ENCODE data around the gene UBAP1L. TPM values are rescaled to one million over a fixed set of nuclear protein-coding genes. Genes with fewer than 3 reads are reported as not detected.
A peak's percentile ranks its signal among the peaks of the same experiment; 100 is the strongest.

The UBAP1L gene
- total and polyA plus RNA-seq, 2 of the 4 experiments (the other 2 are of a cell fraction) = 0.36 to 1.1 TPM

- Histone ChIP-seq H4K8ac (ENCODE audit: low read depth in 2 of 2, low read length in 2 of 2) (peak overlapping the region in 1 of 2 experiments; percentile 36; a peak in 2 of 4 replicates), H3K56ac (ENCODE audit: extremely low read depth, insufficient read depth, low read length) (no peak overlapping the region), H2AFZ (replicated peaks; ENCODE audit: low read length, poor library complexity) (no peak overlapping the region), H3K4me2 (ENCODE audit: low read depth, low read length) (no peak overlapping the region), H4K5ac (ENCODE audit: low read depth, low read length) (no peak overlapping the region; the same call in 1 of the 2 replicates), H2AK5ac (ENCODE audit: low read depth, low read length) (peak overlapping the region; percentile 81), H3K36me3 (ENCODE audit: control insufficient read depth, insufficient read depth, low read length) (no peaks in the 10 kb centered on the region), H3K4ac (ENCODE audit: low read depth, low read length) (peak overlapping the region; percentile 42; the same call in 1 of the 2 replicates), H2BK20ac (ENCODE audit: low read depth, low read length) (0 out of 2 replicates have a peak overlapping the region, but pooled peaks have one; percentile 27), H3K79me1 (ENCODE audit: low read depth in 1 of 2, low read length in 2 of 2) (no peaks in the 10 kb centered on the region), H4K91ac (ENCODE audit: insufficient read depth, low read depth, low read length) (peak overlapping the region; percentile 32; the same call in 1 of the 2 replicates), H3K9me1 (ENCODE audit: insufficient read depth, low read length) (peaks cover 37% of the 10 kb centered on the region), H3K18ac (ENCODE audit: low read depth, low read length) (peak overlapping the region; percentile 37; the same call in 1 of the 2 replicates), H3K4me1 (ENCODE audit: control insufficient read depth, insufficient read depth, low read length) (peaks cover 39% of the 10 kb centered on the region), H2AK9ac (replicated peaks; ENCODE audit: low read depth, low read length, poor library complexity) (no peak overlapping the region), H2BK120ac (ENCODE audit: low read depth, low read length) (peak overlapping the region; percentile 53; the same call in 1 of the 2 replicates), H3K23ac (ENCODE audit: low read depth, low read length) (no peak overlapping the region), H2BK5ac (ENCODE audit: low read depth, low read length, poor library complexity, severe bottlenecking) (no peak overlapping the region), H3K14ac (replicated peaks; ENCODE audit: low read depth, low read length) (peak overlapping the region; percentile 22; the same call in 1 of the 2 replicates), H2BK15ac (ENCODE audit: low read depth, low read length) (peak overlapping the region; percentile 77; the same call in 2 of the 3 replicates), H3K9me3 (ENCODE audit: control insufficient read depth, insufficient read depth, low read length) (no peaks in the 10 kb centered on the region), H3K27ac (ENCODE audit: insufficient read depth, low read length) (no peak overlapping the region), H3K27me3 (ENCODE audit: control insufficient read depth, insufficient read depth, low read length) (peaks cover 4% of the 10 kb centered on the region; the same call in 1 of the 2 replicates), H3K9ac (ENCODE audit: low read depth, low read length) (no peak overlapping the region), H4K20me1 (ENCODE audit: insufficient read depth, low read length) (peaks cover 9% of the 10 kb centered on the region), H3K4me3 (ENCODE audit: insufficient read depth, low read depth, low read length) (no peak overlapping the region)
- TF ChIP-seq RFX5 (IDR thresholded peaks at IDR 0.05; ENCODE audit: low read depth, low read length) (no peak), MAZ (IDR thresholded peaks at IDR 0.05; ENCODE audit: borderline replicate concordance, low read depth, low read length) (no peak), MAFK (IDR thresholded peaks at IDR 0.05; ENCODE audit: low read depth, low read length) (no peak), NFE2L2 (IDR thresholded peaks at IDR 0.05; ENCODE audit: low read depth, low read length) (no peak), MXI1 (IDR thresholded peaks at IDR 0.05; ENCODE audit: borderline replicate concordance, low read depth, low read length) (no peak), CHD1 (IDR thresholded peaks at IDR 0.05; ENCODE audit: low read depth, low read length) (no peak), CEBPB (IDR thresholded peaks at IDR 0.05; ENCODE audit: low read depth, low read length) (no peak), FOS (IDR thresholded peaks at IDR 0.05; ENCODE audit: low read depth, low read length) (no peak), RCOR1 (IDR thresholded peaks at IDR 0.05; ENCODE audit: insufficient replicate concordance, low read length) (no peak)
- TF ChIP-seq, protein P1, sequence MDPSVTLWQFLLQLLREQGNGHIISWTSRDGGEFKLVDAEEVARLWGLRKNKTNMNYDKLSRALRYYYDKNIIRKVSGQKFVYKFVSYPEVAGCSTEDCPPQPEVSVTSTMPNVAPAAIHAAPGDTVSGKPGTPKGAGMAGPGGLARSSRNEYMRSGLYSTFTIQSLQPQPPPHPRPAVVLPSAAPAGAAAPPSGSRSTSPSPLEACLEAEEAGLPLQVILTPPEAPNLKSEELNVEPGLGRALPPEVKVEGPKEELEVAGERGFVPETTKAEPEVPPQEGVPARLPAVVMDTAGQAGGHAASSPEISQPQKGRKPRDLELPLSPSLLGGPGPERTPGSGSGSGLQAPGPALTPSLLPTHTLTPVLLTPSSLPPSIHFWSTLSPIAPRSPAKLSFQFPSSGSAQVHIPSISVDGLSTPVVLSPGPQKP (IDR thresholded peaks at IDR 0.05; ENCODE audit: borderline replicate concordance, low read depth, low read length) = no peak
- no TSS peak for BruUV-seq (replicated peaks)
- WGBS, 2 experiments (ENCODE audit: extremely low coverage in 2 of 2, insufficient read length in 1 of 2) = no CpG with 5 or more reads among the region's 1 CpG
- dilution Hi-C loops (cut with HindIII; ENCODE audit: low sequenced_read_pairs, unreplicated experiment) (no loop called here), in situ Hi-C loops (cut with MboI; ENCODE audit: low sequenced_read_pairs) (no loop called here), intact Hi-C loops (cut with micrococcal nuclease) (no loop called here)
- ATAC-seq (ENCODE audit: low read depth) = no peak
- POLR2A ChIA-PET (ENCODE audit: unreplicated experiment) = no interaction called here
- CTCF ChIA-PET = no interaction called here
- peak; percentile 27 for DNase-seq
Observed at GRCh38 chr15:65072027-65072426, 43.0 kb downstream of the UBAP1L start.
